ENCODE data around the gene MTCL1. TPM values are rescaled to one million over a fixed set of nuclear protein-coding genes. Genes with fewer than 3 reads are reported as not detected.

Gene MTCL1
- total and polyA plus RNA-seq, 2 experiments from 2014 or later: 10.6 to 19.7 TPM

GRCh38 chr18:8816816-8817215, 111.5 kb downstream of the MTCL1 start:
- no peaks in the 10 kb centered on the region for H3K9me3 ChIP-seq (ENCODE audit: low read depth)
- H2AFZ ChIP-seq: no peak overlapping the region
- no peak overlapping the region for H3K27ac ChIP-seq
- WGBS (ENCODE audit: low lambda C conversion rate, missing lambda C conversion rate): 36% methylated on average over 1 of the region's 1 CpG
- H3K27me3 ChIP-seq: no peaks in the 10 kb centered on the region
- H3K9me2 ChIP-seq (replicated peaks; ENCODE audit: insufficient read depth): no peaks in the 10 kb centered on the region
- H3K4me3 ChIP-seq: no peak overlapping the region
- no peaks in the 10 kb centered on the region for H3K36me3 ChIP-seq (replicated peaks; ENCODE audit: insufficient read depth, low read depth)
- no peaks in the 10 kb centered on the region for H3K79me2 ChIP-seq
- H4K20me1 ChIP-seq (ENCODE audit: insufficient read depth, poor library complexity, severe bottlenecking): no peaks in the 10 kb centered on the region
- DNase-seq (ENCODE audit: low spot score): no peak
- H3K4me2 ChIP-seq: no peak overlapping the region
- peaks cover 9% of the 10 kb centered on the region for H3K4me1 ChIP-seq (ENCODE audit: insufficient read depth)
- TF ChIP-seq EZH2phosphoT487 (IDR thresholded peaks at IDR 0.05; ENCODE audit: low read depth, severe bottlenecking, unreplicated experiment) (no peak), EZH2 (IDR thresholded peaks at IDR 0.05; ENCODE audit: borderline replicate concordance) (no peak), CTCF (IDR thresholded peaks at IDR 0.05; ENCODE audit: poor library complexity) (no peak)

GRCh38 chr18:8818982-8819381, 113.6 kb downstream of the MTCL1 start:
- no peaks in the 10 kb centered on the region for H3K9me3 ChIP-seq (ENCODE audit: low read depth)
- H3K4me1 ChIP-seq (ENCODE audit: insufficient read depth): peaks cover 9% of the 10 kb centered on the region
- H3K36me3 ChIP-seq (replicated peaks; ENCODE audit: insufficient read depth, low read depth): no peaks in the 10 kb centered on the region
- H3K27ac ChIP-seq: no peak overlapping the region
- no peak overlapping the region for H3K4me2 ChIP-seq
- H3K27me3 ChIP-seq: no peaks in the 10 kb centered on the region
- H4K20me1 ChIP-seq (ENCODE audit: insufficient read depth, poor library complexity, severe bottlenecking): no peaks in the 10 kb centered on the region
- no peak overlapping the region for H3K4me3 ChIP-seq
- H2AFZ ChIP-seq: no peak overlapping the region
- H3K9me2 ChIP-seq (replicated peaks; ENCODE audit: insufficient read depth): no peaks in the 10 kb centered on the region
- no peak for DNase-seq (ENCODE audit: low spot score)
- no peaks in the 10 kb centered on the region for H3K79me2 ChIP-seq
- no peak for TF ChIP-seq EZH2 (IDR thresholded peaks at IDR 0.05; ENCODE audit: borderline replicate concordance)
- TF ChIP-seq CTCF (IDR thresholded peaks at IDR 0.05; ENCODE audit: poor library complexity): no peak
- TF ChIP-seq EZH2phosphoT487 (IDR thresholded peaks at IDR 0.05; ENCODE audit: low read depth, severe bottlenecking, unreplicated experiment): no peak
- 95% methylated on average over 15 of the region's 15 CpGs for WGBS (ENCODE audit: low lambda C conversion rate, missing lambda C conversion rate)

- TF ChIP-seq CTCF (IDR thresholded peaks at IDR 0.05; ENCODE audit: poor library complexity) (no peak), EZH2 (IDR thresholded peaks at IDR 0.05; ENCODE audit: borderline replicate concordance) (no peak), EZH2phosphoT487 (IDR thresholded peaks at IDR 0.05; ENCODE audit: low read depth, severe bottlenecking, unreplicated experiment) (no peak)
- Histone ChIP-seq H3K36me3 (replicated peaks; ENCODE audit: insufficient read depth, low read depth) (no peaks in the 10 kb centered on the region), H3K9me2 (replicated peaks; ENCODE audit: insufficient read depth) (no peaks in the 10 kb centered on the region), H3K9me3 (ENCODE audit: low read depth) (no peaks in the 10 kb centered on the region), H3K79me2 (no peaks in the 10 kb centered on the region), H3K27ac (no peak overlapping the region), H3K4me2 (no peak overlapping the region), H3K27me3 (no peaks in the 10 kb centered on the region), H3K4me1 (ENCODE audit: insufficient read depth) (peaks cover 9% of the 10 kb centered on the region), H4K20me1 (ENCODE audit: insufficient read depth, poor library complexity, severe bottlenecking) (no peaks in the 10 kb centered on the region), H3K4me3 (no peak overlapping the region), H2AFZ (no peak overlapping the region)
- no peak for DNase-seq (ENCODE audit: low spot score)
- 80% methylated on average over 9 of the region's 9 CpGs for WGBS (ENCODE audit: low lambda C conversion rate, missing lambda C conversion rate)
These were observed 115.2 kb downstream of the MTCL1 start for GRCh38 chr18:8820396-8821082.

Measured in hepatocyte (in vitro differentiated cells).